Uterus (tissue), 2 donors: ENCODE measurements around the gene DYNC1H1.

Experiments used
- POLR2A ChIP-seq, 2 donors: fragments of 450-650 bp; IDR thresholded peaks; one replicate each; pipeline ENCODE4 v1.6.1; 2016; ENCODE audit warnings: antibody characterized with exemption in 2 of 2, mild to moderate bottlenecking in 1 of 2, moderate library complexity in 1 of 2
- TF ChIP-seq, protein P1 (sequence below), 4 experiments: fragments of 200-600 bp in 2 of 4; fragments of 450-650 bp in 2 of 4; sonication (generic) in 2 of 4; IDR thresholded peaks; one replicate each; pipeline ENCODE4 v1.5.1; 2016 to 2019; ENCODE audit warnings: antibody characterized with exemption in 4 of 4, mild to moderate bottlenecking in 2 of 4, moderate library complexity in 1 of 4

DNA sequence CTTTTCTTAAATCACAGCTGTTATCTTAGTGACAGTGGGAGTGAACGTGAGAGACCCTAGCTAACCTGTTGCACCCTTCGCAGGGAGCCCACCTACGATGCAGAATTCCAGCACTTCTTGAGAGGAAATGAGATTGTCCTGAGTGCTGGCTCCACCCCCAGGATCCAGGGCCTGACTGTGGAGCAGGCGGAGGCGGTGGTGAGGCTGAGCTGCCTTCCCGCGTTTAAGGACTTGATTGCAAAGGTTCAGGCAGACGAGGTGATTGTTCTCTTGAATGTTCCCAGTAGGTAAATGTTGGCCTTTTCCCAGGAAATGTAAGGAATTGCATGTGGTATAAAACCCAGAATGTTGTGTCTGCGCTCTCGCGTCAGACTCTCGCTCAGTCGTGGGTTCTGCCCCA, 75.8 kb downstream of the DYNC1H1 start:
- TF ChIP-seq, protein P1, sequence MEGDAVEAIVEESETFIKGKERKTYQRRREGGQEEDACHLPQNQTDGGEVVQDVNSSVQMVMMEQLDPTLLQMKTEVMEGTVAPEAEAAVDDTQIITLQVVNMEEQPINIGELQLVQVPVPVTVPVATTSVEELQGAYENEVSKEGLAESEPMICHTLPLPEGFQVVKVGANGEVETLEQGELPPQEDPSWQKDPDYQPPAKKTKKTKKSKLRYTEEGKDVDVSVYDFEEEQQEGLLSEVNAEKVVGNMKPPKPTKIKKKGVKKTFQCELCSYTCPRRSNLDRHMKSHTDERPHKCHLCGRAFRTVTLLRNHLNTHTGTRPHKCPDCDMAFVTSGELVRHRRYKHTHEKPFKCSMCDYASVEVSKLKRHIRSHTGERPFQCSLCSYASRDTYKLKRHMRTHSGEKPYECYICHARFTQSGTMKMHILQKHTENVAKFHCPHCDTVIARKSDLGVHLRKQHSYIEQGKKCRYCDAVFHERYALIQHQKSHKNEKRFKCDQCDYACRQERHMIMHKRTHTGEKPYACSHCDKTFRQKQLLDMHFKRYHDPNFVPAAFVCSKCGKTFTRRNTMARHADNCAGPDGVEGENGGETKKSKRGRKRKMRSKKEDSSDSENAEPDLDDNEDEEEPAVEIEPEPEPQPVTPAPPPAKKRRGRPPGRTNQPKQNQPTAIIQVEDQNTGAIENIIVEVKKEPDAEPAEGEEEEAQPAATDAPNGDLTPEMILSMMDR (IDR thresholded peaks at IDR 0.05) = no peak
- TF ChIP-seq POLR2A (IDR thresholded peaks at IDR 0.05) = no peak
